DND-41 (cell line): ENCODE data around the gene BICRAL.

ENCODE experiments used
- ATAC-seq: fragments of 200-7000 bp; cut with Tn5 transposase; 3 replicates; pipeline ENCODE4 v1.9.1; 2021; ENCODE audit warnings: low read depth; ENCODE audit not compliant: insufficient read depth
- DNase-seq: peaks from one replicate; pipeline ENCODE4 v3.0.0-alpha.2; 2020
- H2AFZ ChIP-seq: 2 replicates; pipeline ENCODE4 v1.6.0; 2012; ENCODE audit warnings: low read depth, low read length
- H3K27ac ChIP-seq: 2 replicates; pipeline ENCODE4 v1.5.1; 2012; ENCODE audit warnings: low read length, inconsistent platforms
- H3K27me3 ChIP-seq: fragments of 200-600 bp; sonication (generic); 2 replicates; pipeline ENCODE4 v1.6.0; 2012; ENCODE audit warnings: low read length, mild to moderate bottlenecking, inconsistent platforms; ENCODE audit not compliant: insufficient read depth, poor library complexity
- H3K36me3 ChIP-seq: 2 replicates; pipeline ENCODE4 v1.5.1; 2012; ENCODE audit warnings: low read length, inconsistent platforms; ENCODE audit not compliant: insufficient read depth
- H3K4me1 ChIP-seq: 2 replicates; pipeline ENCODE4 v1.5.1; 2012; ENCODE audit warnings: mild to moderate bottlenecking, low read length; ENCODE audit not compliant: insufficient read depth
- H3K4me2 ChIP-seq: 2 replicates; pipeline ENCODE4 v1.6.0; 2012; ENCODE audit warnings: mild to moderate bottlenecking, moderate library complexity, low read length, inconsistent platforms; ENCODE audit not compliant: insufficient read depth
- H3K4me3 ChIP-seq, 2 experiments: fragments of 200-600 bp in 1 of 2; shearing (Covaris generic) in 1 of 2; 2 replicates each; pipeline ENCODE4 v1.5.1; 2012 to 2016; ENCODE audit warnings: inconsistent platforms in 2 of 2, low read length in 2 of 2, mild to moderate bottlenecking in 2 of 2, low read depth in 1 of 2, moderate library complexity in 1 of 2
- H3K79me2 ChIP-seq: 2 replicates; pipeline ENCODE4 v1.6.0; 2012; ENCODE audit warnings: low read length, inconsistent platforms; ENCODE audit not compliant: insufficient read depth
- H3K9ac ChIP-seq: 2 replicates; pipeline ENCODE4 v1.6.0; 2012; ENCODE audit warnings: low read depth, mild to moderate bottlenecking, inconsistent platforms, low read length, moderate library complexity
- H3K9me3 ChIP-seq: 2 replicates; pipeline ENCODE4 v1.5.1; 2012; ENCODE audit warnings: low read length, moderate library complexity, mild to moderate bottlenecking, inconsistent platforms; ENCODE audit not compliant: insufficient read depth, severe bottlenecking
- H4K20me1 ChIP-seq: 2 replicates; pipeline ENCODE4 v1.6.0; 2012; ENCODE audit warnings: low read length; ENCODE audit not compliant: insufficient read depth
- CTCF ChIP-seq: IDR thresholded peaks from 2 replicates; pipeline ENCODE4 v1.5.1; 2012; ENCODE audit warnings: borderline replicate concordance, low read length, moderate library complexity, mild to moderate bottlenecking; ENCODE audit not compliant: poor library complexity, severe bottlenecking; ENCODE audit errors: extremely low read depth
- EZH2 ChIP-seq: IDR thresholded peaks from 3 replicates; pipeline ENCODE4 v1.6.1; 2012; ENCODE audit warnings: borderline replicate concordance, low read depth, mild to moderate bottlenecking, moderate library complexity, low read length, inconsistent platforms; ENCODE audit not compliant: severe bottlenecking

BICRAL gene

GRCh38 chr6:42834056-42834455 is 52.2 kb downstream of the BICRAL start:
- H3K79me2 ChIP-seq: no peaks in the 10 kb centered on the region
- H4K20me1 ChIP-seq: no peaks in the 10 kb centered on the region
- no peaks in the 10 kb centered on the region for H3K27me3 ChIP-seq
- H3K4me2 ChIP-seq: no peak overlapping the region
- no peak overlapping the region for H2AFZ ChIP-seq
- H3K4me1 ChIP-seq: no peaks in the 10 kb centered on the region
- no peaks in the 10 kb centered on the region for H3K9me3 ChIP-seq
- H3K36me3 ChIP-seq: peaks cover 25% of the 10 kb centered on the region
- no peak for DNase-seq
- H3K9ac ChIP-seq: no peak overlapping the region
- no peak overlapping the region for H3K4me3 ChIP-seq
- no peak overlapping the region for H3K27ac ChIP-seq
- TF ChIP-seq EZH2 (no peak), CTCF (no peak)
- no peak for ATAC-seq

GRCh38 chr6:42841844-42842584 is 60.2 kb downstream of the BICRAL start:
- no peak overlapping the region for H2AFZ ChIP-seq
- H3K9ac ChIP-seq: no peak overlapping the region
- no peaks in the 10 kb centered on the region for H3K27me3 ChIP-seq
- DNase-seq: no peak
- TF ChIP-seq CTCF: no peak
- TF ChIP-seq EZH2: no peak
- H3K4me2 ChIP-seq: no peak overlapping the region
- ATAC-seq: no peak
- no peaks in the 10 kb centered on the region for H3K79me2 ChIP-seq
- H3K4me3 ChIP-seq: no peak overlapping the region
- no peaks in the 10 kb centered on the region for H3K4me1 ChIP-seq
- no peaks in the 10 kb centered on the region for H3K9me3 ChIP-seq
- H3K27ac ChIP-seq: no peak overlapping the region
- H4K20me1 ChIP-seq: no peaks in the 10 kb centered on the region
- H3K36me3 ChIP-seq: peaks cover 8% of the 10 kb centered on the region; the same call in 1 of the 2 replicates

GRCh38 chr6:42845327-42845694 is 63.5 kb downstream of the BICRAL start:
- DNase-seq (peak; percentile 20), ATAC-seq (0 out of 3 replicates have a peak, but pooled peaks have one; percentile 31)
- H3K9me3 ChIP-seq: no peaks in the 10 kb centered on the region
- TF ChIP-seq EZH2 (no peak), CTCF (no peak)
- H3K27me3 ChIP-seq: no peaks in the 10 kb centered on the region
- no peak overlapping the region for H3K9ac ChIP-seq
- H3K27ac ChIP-seq: no peak overlapping the region
- H4K20me1 ChIP-seq: no peaks in the 10 kb centered on the region
- H3K4me3 ChIP-seq: no peak overlapping the region
- H2AFZ ChIP-seq: no peak overlapping the region
- peaks cover 8% of the 10 kb centered on the region; the same call in 1 of the 2 replicates for H3K36me3 ChIP-seq
- H3K4me1 ChIP-seq: no peaks in the 10 kb centered on the region
- no peak overlapping the region for H3K4me2 ChIP-seq
- H3K79me2 ChIP-seq: no peaks in the 10 kb centered on the region
